OCI-LY7 (cell line): ENCODE data around the gene NAB2. TPM values are rescaled to one million over a fixed set of nuclear protein-coding genes. Genes with fewer than 3 reads are reported as not detected.

Experiments used
- BruUV-seq: library from RNA; stranded (reverse); fragments of 400-500 nt; replicated peaks from 2 replicates; lab custom pipeline; 2021; lab: Mats Ljungman, UMichigan
- CTCF ChIA-PET: fragments of 300-600 bp; sonication (Branson Sonifier 250); formaldehyde crosslinking; loops from one replicate; lab custom pipeline; 2022; ENCODE audit warnings: antibody characterized with exemption; ENCODE audit not compliant: unreplicated experiment; lab: Charles Lee
- POLR2A ChIA-PET: fragments of 300-600 bp; sonication (Branson Sonifier 250); formaldehyde crosslinking; loops from one replicate; lab custom pipeline; 2022; ENCODE audit warnings: antibody characterized with exemption; lab: Charles Lee
- DNase-seq: peaks from one replicate; pipeline ENCODE4 v3.0.0-alpha.2; 2015; ENCODE audit warnings: low spot score
- H2AFZ ChIP-seq: fragments of 200-600 bp; sonication (generic), shearing (Covaris generic); 2 replicates; pipeline ENCODE4 v1.6.1; 2014; ENCODE audit warnings: mild to moderate bottlenecking, antibody characterized with exemption, low read length, moderate library complexity
- H3K27ac ChIP-seq: fragments of 200-600 bp; sonication (generic); 2 replicates; pipeline ENCODE4 v1.5.1; 2014; ENCODE audit warnings: mixed run types, low read depth, mild to moderate bottlenecking, moderate library complexity, low read length, inconsistent platforms; ENCODE audit not compliant: poor library complexity, severe bottlenecking
- H3K36me3 ChIP-seq: fragments of 200-600 bp; sonication (generic); 2 replicates; pipeline ENCODE4 v1.6.1; 2014; ENCODE audit warnings: mild to moderate bottlenecking, antibody characterized with exemption, low read length, moderate library complexity, mixed read lengths; ENCODE audit not compliant: insufficient read depth
- H3K4me1 ChIP-seq: fragments of 200-600 bp; sonication (generic); 2 replicates; pipeline ENCODE4 v1.5.1; 2014; ENCODE audit warnings: mild to moderate bottlenecking, low read length; ENCODE audit not compliant: insufficient read depth, poor library complexity, severe bottlenecking
- H3K4me2 ChIP-seq: fragments of 200-600 bp; sonication (generic); 2 replicates; pipeline ENCODE4 v1.6.1; 2014; ENCODE audit warnings: mild to moderate bottlenecking, low read length
- H3K4me3 ChIP-seq: fragments of 200-600 bp; sonication (generic); 2 replicates; pipeline ENCODE4 v1.5.1; 2014; ENCODE audit warnings: mild to moderate bottlenecking, low read depth, low read length; ENCODE audit not compliant: poor library complexity, severe bottlenecking
- H3K79me2 ChIP-seq: fragments of 200-600 bp; sonication (generic); 2 replicates; pipeline ENCODE4 v1.6.1; 2016; ENCODE audit warnings: low read depth, mild to moderate bottlenecking, low read length, moderate library complexity, mixed read lengths; ENCODE audit not compliant: insufficient read depth
- H3K9me2 ChIP-seq: fragments of 200-600 bp; sonication (generic); 2 replicates; pipeline ENCODE4 v1.6.1; 2016; ENCODE audit warnings: mild to moderate bottlenecking, low read length, mixed read lengths; ENCODE audit not compliant: insufficient read depth
- H3K9me3 ChIP-seq: fragments of 200-600 bp; sonication (generic); 2 replicates; pipeline ENCODE4 v1.6.1; 2014; ENCODE audit warnings: mild to moderate bottlenecking, mixed run types, low read length, mixed read lengths
- H4K20me1 ChIP-seq: fragments of 200-600 bp; sonication (generic); 2 replicates; pipeline ENCODE4 v1.6.1; 2014; ENCODE audit warnings: mild to moderate bottlenecking, antibody characterized with exemption, low read length, moderate library complexity, mixed read lengths; ENCODE audit not compliant: insufficient read depth
- EZH2phosphoT487 ChIP-seq: fragments of 200-600 bp; sonication (generic); IDR thresholded peaks from 2 replicates; pipeline ENCODE4 v1.6.1; 2018; ENCODE audit warnings: low read depth, borderline replicate concordance, mild to moderate bottlenecking, mixed run types, antibody characterized with exemption, low read length, moderate library complexity, mixed read lengths
- intact Hi-C: fragments of 100-400 bp; cut with micrococcal nuclease; formaldehyde crosslinking; loops from one replicate; pipeline ENCODE4 v1.10.0; 2022; ENCODE audit not compliant: unreplicated experiment
- total RNA-seq, 2 experiments: library from RNA; depleted of rRNA in 1 of 2; stranded (reverse); fragments of >200 nt in 1 of 2; shearing (Covaris generic) in 1 of 2; gene quantifications; 2 replicates each; pipeline ENCODE4 v1.2.3, GENCODE V29; 2014 to 2022
- TF ChIP-seq, protein P1 (sequence below): fragments of 200-600 bp; sonication (generic); conservative IDR thresholded peaks from 2 replicates; pipeline ENCODE4 v1.5.1; 2014; ENCODE audit warnings: mild to moderate bottlenecking, antibody characterized with exemption, low read length, moderate library complexity, mixed read lengths

The NAB2 gene
- total RNA-seq, 2 experiments from 2014 or later: 6.8 to 8.5 TPM

DNA sequence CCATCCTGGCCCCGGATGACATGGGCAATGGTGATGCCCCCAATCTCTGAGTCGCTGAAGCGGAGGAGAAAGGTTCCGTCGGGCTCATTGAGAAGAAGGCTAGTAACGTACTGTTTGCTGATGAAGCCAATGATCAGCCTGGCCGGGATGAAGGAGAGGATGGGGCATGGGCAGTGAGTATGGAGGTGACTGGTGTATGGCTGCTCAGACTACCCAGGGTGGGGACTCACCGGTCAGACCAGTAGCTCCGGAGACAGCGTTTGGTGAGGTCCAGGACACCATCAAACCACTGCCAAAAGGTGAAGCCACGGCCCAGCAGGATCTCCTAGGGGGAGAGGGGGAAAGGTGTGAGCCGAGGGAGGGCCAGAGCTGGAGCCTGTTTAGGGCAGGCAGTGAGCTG, 10.9 kb downstream of the NAB2 start:
- Histone ChIP-seq H3K4me1 (peaks cover under 1% of the 10 kb centered on the region), H3K27ac (no peak overlapping the region), H3K4me2 (no peak overlapping the region), H2AFZ (no peak overlapping the region), H3K79me2 (no peaks in the 10 kb centered on the region), H4K20me1 (no peaks in the 10 kb centered on the region), H3K9me2 (no peaks in the 10 kb centered on the region), H3K4me3 (no peak overlapping the region), H3K36me3 (peaks cover 82% of the 10 kb centered on the region), H3K9me3 (no peaks in the 10 kb centered on the region)
- BruUV-seq: no TSS peak
- intact Hi-C loops: no loop called here
- DNase-seq: no peak
- TF ChIP-seq, protein P1, sequence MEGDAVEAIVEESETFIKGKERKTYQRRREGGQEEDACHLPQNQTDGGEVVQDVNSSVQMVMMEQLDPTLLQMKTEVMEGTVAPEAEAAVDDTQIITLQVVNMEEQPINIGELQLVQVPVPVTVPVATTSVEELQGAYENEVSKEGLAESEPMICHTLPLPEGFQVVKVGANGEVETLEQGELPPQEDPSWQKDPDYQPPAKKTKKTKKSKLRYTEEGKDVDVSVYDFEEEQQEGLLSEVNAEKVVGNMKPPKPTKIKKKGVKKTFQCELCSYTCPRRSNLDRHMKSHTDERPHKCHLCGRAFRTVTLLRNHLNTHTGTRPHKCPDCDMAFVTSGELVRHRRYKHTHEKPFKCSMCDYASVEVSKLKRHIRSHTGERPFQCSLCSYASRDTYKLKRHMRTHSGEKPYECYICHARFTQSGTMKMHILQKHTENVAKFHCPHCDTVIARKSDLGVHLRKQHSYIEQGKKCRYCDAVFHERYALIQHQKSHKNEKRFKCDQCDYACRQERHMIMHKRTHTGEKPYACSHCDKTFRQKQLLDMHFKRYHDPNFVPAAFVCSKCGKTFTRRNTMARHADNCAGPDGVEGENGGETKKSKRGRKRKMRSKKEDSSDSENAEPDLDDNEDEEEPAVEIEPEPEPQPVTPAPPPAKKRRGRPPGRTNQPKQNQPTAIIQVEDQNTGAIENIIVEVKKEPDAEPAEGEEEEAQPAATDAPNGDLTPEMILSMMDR: no peak
- TF ChIP-seq EZH2phosphoT487: no peak
- POLR2A ChIA-PET: no interaction called here
- CTCF ChIA-PET: no interaction called here

DNA sequence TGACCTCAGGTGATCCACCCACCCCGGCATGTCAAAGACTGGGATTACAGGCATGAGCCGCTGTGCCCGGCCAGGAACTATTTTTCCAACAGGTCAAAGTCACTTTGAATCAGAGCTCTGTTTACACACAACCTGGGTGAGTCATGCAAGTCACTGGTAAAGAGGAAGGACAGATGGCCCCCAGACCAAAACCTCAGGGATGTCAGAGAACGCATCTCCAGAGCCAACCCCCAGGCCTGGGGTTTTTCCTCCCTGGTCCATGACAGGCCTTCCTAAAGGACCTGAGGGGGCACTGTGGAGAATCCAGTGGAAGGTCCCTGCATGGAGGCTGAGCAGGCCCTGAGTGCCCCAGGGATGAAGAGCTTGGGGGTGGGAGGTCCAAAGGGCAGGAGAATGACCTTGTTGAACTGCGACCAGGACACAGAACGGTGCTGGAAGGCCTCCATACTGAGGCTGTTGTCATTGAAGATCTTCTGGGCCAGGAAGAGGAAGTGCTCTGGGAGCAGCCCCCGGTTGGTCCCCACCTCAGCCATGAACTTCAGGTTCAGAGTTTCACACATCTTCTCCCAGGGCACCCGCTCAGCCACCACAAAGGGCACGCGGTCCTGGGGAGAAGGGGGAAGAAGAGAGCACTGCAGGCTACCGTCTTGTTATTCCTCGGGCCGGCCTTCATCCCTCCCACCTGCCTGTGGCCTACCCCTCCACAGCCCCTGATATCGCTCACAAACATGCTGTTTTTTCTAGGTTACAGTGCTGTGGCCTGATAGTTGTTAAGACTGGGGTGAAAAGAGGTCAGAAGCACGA, 13.2 kb downstream of the NAB2 start:
- no peak overlapping the region for H3K27ac ChIP-seq
- no peaks in the 10 kb centered on the region for H3K79me2 ChIP-seq
- no peak overlapping the region for H3K4me3 ChIP-seq
- no peak for DNase-seq
- TF ChIP-seq EZH2phosphoT487: no peak
- TF ChIP-seq, protein P1: no peak
- ChIA-PET POLR2A (interaction anchor here (0.6 to 0.8 kb wide), 3 partner anchors 28 to 160 kb away, joined by 3 to 7 read pairs (median 5); no protein-coding TSS in a partner anchor), CTCF (interaction anchor here (0.5 kb wide), 1 partner anchor 1329 kb away, joined by 3 read pairs; no protein-coding TSS in a partner anchor)
- no peak overlapping the region for H3K4me2 ChIP-seq
- intact Hi-C loops: no loop called here
- no peak overlapping the region for H2AFZ ChIP-seq
- BruUV-seq: no TSS peak
- no peaks in the 10 kb centered on the region for H3K9me2 ChIP-seq
- H3K4me1 ChIP-seq: no peaks in the 10 kb centered on the region
- H3K9me3 ChIP-seq: no peaks in the 10 kb centered on the region
- H3K36me3 ChIP-seq: peaks cover 82% of the 10 kb centered on the region
- H4K20me1 ChIP-seq: no peaks in the 10 kb centered on the region

DNA sequence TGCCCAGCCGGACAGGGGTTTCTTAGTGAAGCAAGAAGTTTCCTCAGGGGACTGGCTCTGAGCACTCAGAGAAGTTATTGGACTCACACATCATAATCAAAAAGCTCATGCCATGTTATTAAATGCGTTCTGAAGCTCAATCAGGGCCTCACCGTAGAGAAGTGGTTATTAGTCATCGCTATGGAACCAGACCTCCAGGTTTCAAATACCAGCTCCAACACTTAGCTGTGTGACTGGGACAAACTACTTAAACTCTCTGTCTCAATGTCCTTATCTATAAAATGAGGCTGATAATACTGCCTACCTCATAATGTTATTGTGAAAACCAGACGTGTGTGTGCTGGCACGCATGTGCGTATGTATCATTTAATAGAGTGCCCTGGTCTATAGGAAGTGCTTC, 14.9 kb downstream of the NAB2 start:
- no peak for DNase-seq
- intact Hi-C loops: no loop called here
- no peak overlapping the region for H3K4me3 ChIP-seq
- H3K4me1 ChIP-seq: peaks cover 12% of the 10 kb centered on the region
- TSS peak; percentile 26 for BruUV-seq
- ChIA-PET POLR2A (interaction anchor here (1.1 to 1.2 kb wide), 3 partner anchors 11 to 126 kb away, joined by 3 read pairs; partner anchors contain the start of gene SHMT2), CTCF (interaction anchor here (0.5 to 1.1 kb wide), 3 partner anchors 8 to 898 kb away, joined by 3 to 6 read pairs (median 3); partner anchors contain the start of gene STAT6)
- no peaks in the 10 kb centered on the region for H4K20me1 ChIP-seq
- no peak overlapping the region for H2AFZ ChIP-seq
- no peak overlapping the region for H3K27ac ChIP-seq
- H3K36me3 ChIP-seq: peaks cover 81% of the 10 kb centered on the region
- H3K79me2 ChIP-seq: peaks cover 8% of the 10 kb centered on the region; the same call in 1 of the 2 replicates
- TF ChIP-seq, protein P1: no peak
- no peak for TF ChIP-seq EZH2phosphoT487
- H3K9me3 ChIP-seq: no peaks in the 10 kb centered on the region
- no peak overlapping the region for H3K4me2 ChIP-seq
- H3K9me2 ChIP-seq: no peaks in the 10 kb centered on the region
